Measurements from ENCODE around the gene CDO1. TPM values are rescaled to one million over a fixed set of nuclear protein-coding genes. Genes with fewer than 3 reads are reported as not detected.
"Not testable (repeated sequence)": the region's sequence is repeated elsewhere in the genome, so short reads cannot be mapped to it uniquely, and the experiment has no call there.

CDO1 gene
- total RNA-seq, 1 donor from 2014 or later = 36.0 TPM

DNA sequence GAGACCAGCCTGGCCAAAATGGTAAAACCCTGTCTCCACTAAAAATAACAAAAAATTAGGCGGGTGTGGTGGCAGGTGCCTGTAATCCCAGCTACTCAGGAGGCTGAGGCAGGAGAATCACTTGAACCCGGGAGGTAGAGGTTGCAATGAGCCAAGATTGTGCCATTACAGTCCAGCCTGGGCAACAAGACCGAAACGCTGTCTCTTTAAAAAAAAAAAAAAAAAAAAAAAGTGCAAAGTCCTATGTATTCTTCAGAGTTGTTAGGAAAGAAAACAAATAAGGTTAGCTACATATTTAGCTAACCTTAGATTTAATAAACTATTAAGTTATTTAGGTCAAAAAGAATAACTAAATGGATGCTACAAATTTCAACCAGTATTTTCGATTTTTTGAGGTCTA, 13.5 kb upstream of the CDO1 start:
- Histone ChIP-seq H3K4me3 (no peak overlapping the region), H3K36me3 (peaks cover 17 to 54% of the 10 kb centered on the region in 2 donors), H3K9me3 (no peaks in the 10 kb centered on the region), H3K27ac (no peak overlapping the region), H3K27me3 (no peaks in the 10 kb centered on the region), H3K4me1 (peaks cover 0 to 3% of the 10 kb centered on the region in 2 donors)
- DNase-seq (ENCODE audit: low spot score in 2 of 2) = no peak
- TF ChIP-seq, protein P1, sequence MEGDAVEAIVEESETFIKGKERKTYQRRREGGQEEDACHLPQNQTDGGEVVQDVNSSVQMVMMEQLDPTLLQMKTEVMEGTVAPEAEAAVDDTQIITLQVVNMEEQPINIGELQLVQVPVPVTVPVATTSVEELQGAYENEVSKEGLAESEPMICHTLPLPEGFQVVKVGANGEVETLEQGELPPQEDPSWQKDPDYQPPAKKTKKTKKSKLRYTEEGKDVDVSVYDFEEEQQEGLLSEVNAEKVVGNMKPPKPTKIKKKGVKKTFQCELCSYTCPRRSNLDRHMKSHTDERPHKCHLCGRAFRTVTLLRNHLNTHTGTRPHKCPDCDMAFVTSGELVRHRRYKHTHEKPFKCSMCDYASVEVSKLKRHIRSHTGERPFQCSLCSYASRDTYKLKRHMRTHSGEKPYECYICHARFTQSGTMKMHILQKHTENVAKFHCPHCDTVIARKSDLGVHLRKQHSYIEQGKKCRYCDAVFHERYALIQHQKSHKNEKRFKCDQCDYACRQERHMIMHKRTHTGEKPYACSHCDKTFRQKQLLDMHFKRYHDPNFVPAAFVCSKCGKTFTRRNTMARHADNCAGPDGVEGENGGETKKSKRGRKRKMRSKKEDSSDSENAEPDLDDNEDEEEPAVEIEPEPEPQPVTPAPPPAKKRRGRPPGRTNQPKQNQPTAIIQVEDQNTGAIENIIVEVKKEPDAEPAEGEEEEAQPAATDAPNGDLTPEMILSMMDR (IDR thresholded peaks at IDR 0.05) = no peak
- intact Hi-C loops (cut with DNase I) = loop anchor here (2.0 to 5.0 kb wide), 3 partner anchors 195 to 518 kb away; partner anchors contain the start of gene TMED7

DNA sequence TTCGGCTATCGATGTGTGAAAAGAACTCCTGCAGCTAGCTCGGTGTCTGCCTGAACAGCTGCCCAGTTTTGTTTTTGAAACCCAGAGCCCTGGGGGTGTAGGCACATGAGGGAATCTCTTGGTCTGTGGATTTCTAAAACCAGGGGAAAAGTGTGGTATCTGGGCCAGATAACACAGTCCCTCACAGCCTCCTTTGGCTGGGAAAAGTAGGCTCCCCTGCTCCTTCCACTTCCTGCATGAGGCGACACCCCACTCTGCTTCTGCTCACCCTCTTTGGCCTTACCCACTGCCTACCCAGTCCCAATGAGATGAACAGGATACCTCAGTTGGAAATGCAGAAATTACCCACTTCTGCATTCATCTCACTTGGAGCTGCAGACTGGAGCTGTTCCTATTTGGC, 9.5 kb upstream of the CDO1 start:
- Histone ChIP-seq H3K4me3 (no peak overlapping the region), H3K27ac (no peak overlapping the region), H3K4me1 (peaks cover 0 to 1% of the 10 kb centered on the region in 2 donors), H3K27me3 (no peaks in the 10 kb centered on the region), H3K9me3 (no peaks in the 10 kb centered on the region), H3K36me3 (peaks cover 9 to 30% of the 10 kb centered on the region in 2 donors)
- TF ChIP-seq, protein P1 (IDR thresholded peaks at IDR 0.05) = no peak
- DNase-seq (ENCODE audit: low spot score in 2 of 2) = no peak
- intact Hi-C loops (cut with DNase I) = no loop called here

DNA sequence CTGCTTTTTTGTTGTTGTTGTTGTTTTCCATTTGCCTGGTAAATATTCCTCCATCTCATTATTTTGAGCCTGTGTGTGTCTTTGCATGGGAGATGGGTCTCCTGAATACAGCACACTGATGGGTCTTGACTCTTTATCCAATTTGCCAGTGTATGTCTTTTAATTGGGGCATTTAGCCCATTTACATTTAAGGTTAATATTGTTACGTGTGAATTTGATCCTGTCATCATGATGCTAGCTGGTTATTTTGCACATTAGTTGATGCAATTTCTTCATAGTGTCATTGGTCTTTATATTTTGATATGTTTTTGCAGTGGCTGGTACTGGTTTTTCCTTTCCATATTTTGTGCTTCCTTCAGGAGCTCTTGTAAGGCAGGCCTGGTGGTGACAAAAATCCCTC, 8.5 kb upstream of the CDO1 start:
- H3K27ac ChIP-seq; H3K4me1 ChIP-seq; H3K9me3 ChIP-seq; H3K27me3 ChIP-seq; H3K4me3 ChIP-seq; intact Hi-C loops (cut with DNase I); DNase-seq (ENCODE audit: low spot score in 2 of 2): not testable (repeated sequence)
- H3K36me3 ChIP-seq = peaks cover 6 to 22% of the 10 kb centered on the region in 2 donors

DNA sequence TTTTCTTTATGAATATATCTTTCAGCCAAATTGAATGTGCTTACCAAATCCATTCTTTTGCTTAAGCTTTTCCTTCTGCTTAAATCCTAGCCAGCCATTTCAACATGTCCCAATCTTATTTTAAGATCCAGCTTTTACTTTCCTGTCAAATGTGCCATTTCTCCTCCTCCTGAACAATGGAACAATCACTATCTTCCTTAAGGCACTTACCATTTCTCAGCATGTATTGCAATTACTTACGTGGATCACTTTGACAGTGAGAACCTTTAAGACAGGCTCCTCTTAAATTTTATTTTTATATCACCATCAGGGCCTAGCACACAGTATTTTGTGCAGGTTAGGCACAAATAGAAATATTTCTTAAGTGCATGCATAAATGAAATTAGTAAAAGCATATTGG, 4.4 kb upstream of the CDO1 start:
- H3K9me3 ChIP-seq = no peaks in the 10 kb centered on the region
- DNase-seq (ENCODE audit: low spot score in 2 of 2) = no peak
- no peaks in the 10 kb centered on the region for H3K36me3 ChIP-seq
- no peaks in the 10 kb centered on the region for H3K27me3 ChIP-seq
- peaks cover 0 to 3% of the 10 kb centered on the region in 2 donors for H3K4me1 ChIP-seq
- no peak overlapping the region for H3K27ac ChIP-seq
- TF ChIP-seq, protein P1 (IDR thresholded peaks at IDR 0.05) = no peak
- no peak overlapping the region for H3K4me3 ChIP-seq
- intact Hi-C loops (cut with DNase I) = no loop called here

DNA sequence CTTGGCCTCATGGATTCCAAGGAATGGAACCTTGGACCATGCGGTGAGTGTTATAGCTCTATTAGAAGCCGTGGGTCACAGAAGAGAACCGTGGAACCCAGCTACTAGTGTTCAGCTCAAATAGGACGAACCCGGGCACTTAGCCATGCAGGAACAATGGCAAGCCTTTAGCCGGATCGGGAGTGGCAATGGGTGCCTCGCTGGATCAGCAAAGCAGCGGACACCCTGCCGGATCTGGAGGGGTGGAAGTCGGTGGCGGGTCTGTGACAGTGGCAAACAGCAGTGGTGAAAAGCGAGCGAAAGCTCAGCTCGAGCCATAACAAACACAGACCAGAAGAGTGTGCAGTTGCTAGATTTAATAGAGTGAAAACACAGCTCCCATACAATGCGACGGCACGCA, 2.4 kb upstream of the CDO1 start:
- Histone ChIP-seq H3K27me3 (no peaks in the 10 kb centered on the region), H3K4me1 (peaks cover 0 to 3% of the 10 kb centered on the region in 2 donors), H3K36me3 (no peaks in the 10 kb centered on the region), H3K27ac (no peak overlapping the region), H3K9me3 (no peaks in the 10 kb centered on the region), H3K4me3 (no peak overlapping the region)
- intact Hi-C loops (cut with DNase I) = loop anchor here (5.0 kb wide), 2 partner anchors 97 to 132 kb away; no protein-coding TSS in a partner anchor
- TF ChIP-seq, protein P1 (IDR thresholded peaks at IDR 0.05) = no peak
- DNase-seq (ENCODE audit: low spot score in 2 of 2) = no peak

DNA sequence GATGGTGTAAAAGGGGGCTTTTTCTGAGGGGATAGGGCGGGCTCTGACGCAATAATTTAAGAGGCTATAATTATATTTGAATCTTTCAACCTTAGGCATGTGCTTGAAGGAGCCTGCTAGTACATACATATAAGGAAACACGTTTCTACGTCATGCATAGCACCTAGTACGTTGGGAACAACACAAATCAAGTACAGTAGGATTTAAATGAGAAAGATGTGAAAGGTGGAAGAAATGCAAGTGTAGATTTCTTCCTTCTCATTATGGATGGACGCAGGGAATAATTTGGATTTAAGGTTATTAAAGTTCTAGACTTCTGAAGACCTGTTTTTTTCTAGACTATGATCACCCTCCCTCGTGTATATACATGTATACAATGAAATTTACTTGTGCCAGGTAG, 927 bp upstream of the CDO1 start:
- TF ChIP-seq, protein P1 (IDR thresholded peaks at IDR 0.05) = no peak
- intact Hi-C loops (cut with DNase I) = loop anchor here (2.0 to 5.0 kb wide), 3 partner anchors 21 to 130 kb away; no protein-coding TSS in a partner anchor
- no peak for DNase-seq (ENCODE audit: low spot score in 2 of 2)
- Histone ChIP-seq H3K27me3 (no peaks in the 10 kb centered on the region), H3K36me3 (no peaks in the 10 kb centered on the region), H3K4me1 (peaks cover 0 to 3% of the 10 kb centered on the region in 2 donors), H3K4me3 (peak overlapping the region in 1 of 2 donors; percentile 89), H3K27ac (peak overlapping the region in 1 of 2 donors; percentile 85), H3K9me3 (no peaks in the 10 kb centered on the region)
